PFSK-1 (cell line): ENCODE results near the gene LMO7.

Experiments used
- FOXP2 ChIP-seq: optimal IDR thresholded peaks from 2 replicates; pipeline ENCODE3; 2011; ENCODE audit warnings: borderline replicate concordance, control low read depth, inconsistent platforms; ENCODE audit not compliant: insufficient read depth; ENCODE audit errors: extremely low read length, extremely low read depth
- POLR2AphosphoS5 ChIP-seq: IDR thresholded peaks from 2 replicates; pipeline ENCODE4 v1.6.1; 2012; ENCODE audit warnings: low read depth, mild to moderate bottlenecking, control low read depth, low read length, moderate library complexity
- REST ChIP-seq, 2 experiments: IDR thresholded peaks; 2 replicates each; pipeline versions ENCODE4 v1.6.1 to v1.8.0; 2011 to 2012; ENCODE audit warnings: low read depth in 2 of 2, low read length in 2 of 2, control low read depth in 1 of 2, inconsistent platforms in 1 of 2, mild to moderate bottlenecking in 1 of 2, moderate library complexity in 1 of 2; ENCODE audit not compliant: insufficient read depth in 1 of 2
- SIN3A ChIP-seq: IDR thresholded peaks from 2 replicates; pipeline ENCODE4 v1.6.1; 2012; ENCODE audit warnings: mild to moderate bottlenecking, low read length, moderate library complexity, borderline replicate concordance; ENCODE audit not compliant: insufficient read depth
- TAF1 ChIP-seq: IDR thresholded peaks from 2 replicates; pipeline ENCODE4 v1.6.1; 2012; ENCODE audit warnings: low read length, control low read depth, borderline replicate concordance; ENCODE audit not compliant: insufficient read depth

Gene LMO7

GRCh38 chr13:75607447-75607846 is 28.7 kb upstream of the LMO7 start:
- no peak for TF ChIP-seq POLR2AphosphoS5
- TF ChIP-seq REST (IDR thresholded peaks at IDR 0.05; ENCODE audit: insufficient read depth in 1 of 2, low read depth in 2 of 2, low read length in 2 of 2), result no peak
- no peak for TF ChIP-seq SIN3A
- TF ChIP-seq FOXP2, result no peak
- TF ChIP-seq TAF1, result no peak

GRCh38 chr13:75610466-75610865 is 25.7 kb upstream of the LMO7 start:
- TF ChIP-seq TAF1 (no peak), POLR2AphosphoS5 (no peak), REST (IDR thresholded peaks at IDR 0.05; ENCODE audit: insufficient read depth in 1 of 2, low read depth in 2 of 2, low read length in 2 of 2) (no peak), SIN3A (no peak), FOXP2 (no peak)

- TF ChIP-seq REST (IDR thresholded peaks at IDR 0.05; ENCODE audit: insufficient read depth in 1 of 2, low read depth in 2 of 2, low read length in 2 of 2) (no peak), FOXP2 (no peak), SIN3A (no peak), TAF1 (no peak), POLR2AphosphoS5 (no peak)
Measured at GRCh38 chr13:75612354-75612753, 23.8 kb upstream of the LMO7 start.

- TF ChIP-seq REST (IDR thresholded peaks at IDR 0.05; ENCODE audit: insufficient read depth in 1 of 2, low read depth in 2 of 2, low read length in 2 of 2) (no peak), FOXP2 (no peak), TAF1 (no peak), SIN3A (no peak), POLR2AphosphoS5 (no peak)
Measured at GRCh38 chr13:75617230-75617629, 18.9 kb upstream of the LMO7 start.

- no peak for TF ChIP-seq FOXP2
- TF ChIP-seq POLR2AphosphoS5, result no peak
Measured at GRCh38 chr13:75618308-75618707, 17.8 kb upstream of the LMO7 start.
